Neural cell (in vitro differentiated cells): Measurements from ENCODE around the gene TBC1D5.

Experiments used
- EP300 ChIP-seq: fragments of 450-650 bp; conservative IDR thresholded peaks from 2 replicates; pipeline ENCODE4 v1.6.1; 2014; ENCODE audit warnings: antibody characterized with exemption, mild to moderate bottlenecking, moderate library complexity; ENCODE audit not compliant: poor library complexity, severe bottlenecking
- EZH2 ChIP-seq: fragments of 200-600, 300-800 bp; shearing (Covaris generic), sonication (generic); IDR thresholded peaks from 2 replicates; pipeline ENCODE4 v1.6.1; 2014; ENCODE audit warnings: antibody characterized with exemption, low read length, borderline replicate concordance, mild to moderate bottlenecking; ENCODE audit not compliant: insufficient read depth, poor library complexity, severe bottlenecking
- MXI1 ChIP-seq: fragments of 450-650 bp; conservative IDR thresholded peaks from 2 replicates; pipeline ENCODE4 v1.6.1; 2014; ENCODE audit warnings: antibody characterized with exemption, mild to moderate bottlenecking; ENCODE audit not compliant: poor library complexity, severe bottlenecking
- POLR2AphosphoS5 ChIP-seq: IDR thresholded peaks from 2 replicates; pipeline ENCODE4 v1.6.1; 2012
- RAD21 ChIP-seq: fragments of 450-650 bp; conservative IDR thresholded peaks from 2 replicates; pipeline ENCODE4 v1.6.1; 2014; ENCODE audit warnings: antibody characterized with exemption, mild to moderate bottlenecking, moderate library complexity
- REST ChIP-seq: IDR thresholded peaks from 2 replicates; pipeline ENCODE4 v1.6.1; 2012; ENCODE audit warnings: borderline replicate concordance
- TAF1 ChIP-seq: IDR thresholded peaks from 2 replicates; pipeline ENCODE4 v1.6.1; 2012; ENCODE audit warnings: low read depth
- TF ChIP-seq, protein P1 (sequence below): fragments of 450-650 bp; IDR thresholded peaks from 2 replicates; pipeline ENCODE4 v1.5.1; 2014; ENCODE audit warnings: antibody characterized with exemption, mild to moderate bottlenecking, moderate library complexity; ENCODE audit not compliant: poor library complexity, severe bottlenecking

GRCh38 chr3:17552351-17552750 lies 190.1 kb downstream of the TBC1D5 start:
- TF ChIP-seq REST (no peak), EP300 (no peak), EZH2 (no peak), POLR2AphosphoS5 (no peak), RAD21 (no peak), MXI1 (no peak), TAF1 (no peak)
- TF ChIP-seq, protein P1, sequence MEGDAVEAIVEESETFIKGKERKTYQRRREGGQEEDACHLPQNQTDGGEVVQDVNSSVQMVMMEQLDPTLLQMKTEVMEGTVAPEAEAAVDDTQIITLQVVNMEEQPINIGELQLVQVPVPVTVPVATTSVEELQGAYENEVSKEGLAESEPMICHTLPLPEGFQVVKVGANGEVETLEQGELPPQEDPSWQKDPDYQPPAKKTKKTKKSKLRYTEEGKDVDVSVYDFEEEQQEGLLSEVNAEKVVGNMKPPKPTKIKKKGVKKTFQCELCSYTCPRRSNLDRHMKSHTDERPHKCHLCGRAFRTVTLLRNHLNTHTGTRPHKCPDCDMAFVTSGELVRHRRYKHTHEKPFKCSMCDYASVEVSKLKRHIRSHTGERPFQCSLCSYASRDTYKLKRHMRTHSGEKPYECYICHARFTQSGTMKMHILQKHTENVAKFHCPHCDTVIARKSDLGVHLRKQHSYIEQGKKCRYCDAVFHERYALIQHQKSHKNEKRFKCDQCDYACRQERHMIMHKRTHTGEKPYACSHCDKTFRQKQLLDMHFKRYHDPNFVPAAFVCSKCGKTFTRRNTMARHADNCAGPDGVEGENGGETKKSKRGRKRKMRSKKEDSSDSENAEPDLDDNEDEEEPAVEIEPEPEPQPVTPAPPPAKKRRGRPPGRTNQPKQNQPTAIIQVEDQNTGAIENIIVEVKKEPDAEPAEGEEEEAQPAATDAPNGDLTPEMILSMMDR: no peak
